DMS153 treated with DMSO at 0.1 percent for 48 hours (cell line): ENCODE results near the gene C4A.
"Not testable (repeated sequence)": the region's sequence is repeated elsewhere in the genome, so short reads cannot be mapped to it uniquely, and the experiment has no call there.

Experiments
- DNase-seq: peaks from one replicate; lab custom pipeline; 2025; ENCODE audit not compliant: unreplicated experiment; lab: John Stamatoyannopoulos, UW

The C4A gene

DNA sequence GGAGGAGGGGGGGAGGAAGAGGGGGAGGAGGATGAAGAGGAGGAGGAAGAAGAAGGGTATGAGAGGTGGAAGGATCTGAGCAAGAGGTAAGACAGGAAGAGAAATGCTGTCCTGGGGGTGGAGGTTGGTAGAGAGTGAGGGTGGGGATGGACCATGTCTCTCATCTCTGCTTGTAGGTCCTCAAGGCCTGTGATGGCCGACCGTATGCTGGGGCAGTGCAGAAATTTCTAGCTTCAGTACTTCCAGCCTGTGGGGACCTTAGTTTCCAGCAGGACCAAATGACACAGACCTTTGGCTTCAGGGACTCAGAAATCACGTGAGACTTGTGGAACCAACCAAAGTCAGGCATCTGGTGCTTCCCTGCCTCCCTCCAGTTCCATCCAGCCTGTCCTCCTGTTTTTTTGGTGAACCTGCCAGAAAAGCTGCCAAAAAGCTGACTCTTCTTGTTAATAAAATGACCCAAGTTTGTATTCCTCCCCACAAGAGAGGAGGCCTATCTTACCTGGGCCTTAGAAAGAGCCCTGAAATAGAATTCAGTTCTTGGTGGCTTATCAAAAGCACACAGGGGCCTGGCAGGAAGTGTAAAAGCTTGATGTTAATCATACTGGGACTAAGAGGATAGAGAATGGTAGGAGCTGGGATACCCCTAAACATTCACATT is 2.5 kb upstream of the C4A start:
- no peak for DNase-seq

DNA sequence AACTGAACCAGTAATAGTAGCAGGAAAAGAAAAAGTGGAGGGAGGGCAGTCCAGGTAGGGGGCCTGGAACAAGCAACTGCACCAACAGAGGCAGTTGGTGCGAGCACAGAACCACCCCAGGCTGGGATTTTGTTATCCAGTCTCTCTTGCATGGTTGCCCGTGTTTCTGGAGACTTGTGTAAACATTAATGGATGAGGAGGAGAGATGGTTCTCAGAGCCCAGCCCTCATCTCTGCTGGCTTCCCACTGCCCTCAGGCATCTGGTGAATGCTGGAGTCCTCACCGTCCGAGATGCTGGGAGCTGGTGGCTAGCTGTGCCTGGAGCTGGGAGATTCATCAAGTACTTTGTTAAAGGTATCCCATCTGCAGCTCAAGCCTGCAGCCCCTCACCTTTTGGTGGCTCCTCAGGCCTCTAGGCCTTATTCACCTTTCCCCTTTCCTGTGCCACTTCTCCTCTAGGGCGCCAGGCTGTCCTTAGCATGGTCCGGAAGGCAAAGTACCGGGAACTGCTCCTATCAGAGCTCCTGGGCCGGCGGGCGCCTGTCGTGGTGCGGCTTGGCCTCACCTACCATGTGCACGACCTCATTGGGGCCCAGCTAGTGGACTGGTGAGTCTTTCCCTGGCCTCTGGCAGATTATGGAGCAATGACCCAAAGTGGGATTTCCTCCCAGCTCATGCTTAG is 1.5 kb upstream of the C4A start:
- DNase-seq: not testable (repeated sequence)

DNA sequence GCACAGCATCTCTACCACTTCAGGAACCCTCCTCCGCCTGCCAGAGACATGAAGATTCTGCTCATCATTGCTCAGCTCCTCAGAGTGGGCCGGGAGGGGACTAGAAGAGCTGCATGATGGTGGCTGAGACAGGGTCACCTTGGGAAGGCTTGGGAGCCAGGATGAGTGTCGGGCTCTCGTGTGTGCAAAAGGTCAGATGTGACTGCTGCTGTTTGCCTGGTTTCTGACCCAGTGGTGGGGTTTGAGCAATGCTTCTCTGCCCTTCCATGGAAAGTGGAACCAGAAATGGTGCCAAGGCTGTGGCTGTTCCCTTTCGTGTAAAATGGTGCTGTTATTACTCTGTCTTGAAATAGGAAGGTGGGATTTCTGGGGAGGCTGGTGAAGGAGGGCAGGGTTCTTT is 859 bp upstream of the C4A start:
- not testable (repeated sequence) for DNase-seq

DNA sequence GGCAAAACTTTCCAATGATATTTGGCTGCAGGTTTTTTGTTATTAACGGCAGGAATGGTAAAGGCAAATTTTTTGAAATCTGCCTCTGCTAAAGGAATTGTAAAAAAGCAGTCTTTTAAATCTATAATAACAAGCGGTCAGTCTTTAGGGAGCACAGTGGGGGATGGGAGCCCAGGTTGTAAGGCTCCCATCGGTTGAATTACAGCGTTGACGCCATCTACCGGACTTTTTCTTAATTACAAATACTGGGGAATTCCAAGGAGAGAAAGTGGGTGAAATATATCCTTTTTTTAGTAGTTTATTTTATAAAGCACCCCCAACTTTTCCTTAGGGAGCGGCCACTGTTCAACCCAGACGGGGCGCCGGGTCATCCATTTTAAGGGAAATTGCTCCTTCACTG is 7.5 kb downstream of the C4A start:
- not testable (repeated sequence) for DNase-seq

DNA sequence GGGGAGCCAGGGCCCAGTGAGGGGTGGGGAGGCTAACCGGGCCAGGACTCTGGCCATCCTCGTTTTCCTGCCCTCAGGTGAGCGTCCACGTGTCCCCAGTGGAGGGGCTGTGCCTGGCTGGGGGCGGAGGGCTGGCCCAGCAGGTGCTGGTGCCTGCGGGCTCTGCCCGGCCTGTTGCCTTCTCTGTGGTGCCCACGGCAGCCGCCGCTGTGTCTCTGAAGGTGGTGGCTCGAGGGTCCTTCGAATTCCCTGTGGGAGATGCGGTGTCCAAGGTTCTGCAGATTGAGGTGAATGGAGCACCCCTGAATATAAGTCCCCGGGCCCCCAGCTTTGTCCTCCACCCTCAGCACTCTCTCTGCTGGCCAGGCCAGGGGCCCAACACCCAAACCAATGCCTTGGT is 12.6 kb downstream of the C4A start:
- not testable (repeated sequence) for DNase-seq

DNA sequence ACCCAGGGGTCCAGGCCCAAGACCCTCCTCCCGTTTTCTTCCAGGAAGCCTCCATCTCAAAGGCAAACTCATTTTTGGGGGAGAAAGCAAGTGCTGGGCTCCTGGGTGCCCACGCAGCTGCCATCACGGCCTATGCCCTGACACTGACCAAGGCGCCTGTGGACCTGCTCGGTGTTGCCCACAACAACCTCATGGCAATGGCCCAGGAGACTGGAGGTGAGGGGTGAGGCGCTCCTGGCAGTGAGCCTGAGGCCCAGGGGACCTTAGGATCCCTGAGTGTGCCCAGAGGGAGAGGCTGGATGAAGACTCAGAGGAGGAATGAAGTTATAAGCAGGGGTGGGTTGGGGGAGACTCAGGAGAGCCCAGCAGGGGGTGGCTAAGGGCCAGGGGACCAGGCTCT is 14.5 kb downstream of the C4A start:
- DNase-seq: not testable (repeated sequence)

DNA sequence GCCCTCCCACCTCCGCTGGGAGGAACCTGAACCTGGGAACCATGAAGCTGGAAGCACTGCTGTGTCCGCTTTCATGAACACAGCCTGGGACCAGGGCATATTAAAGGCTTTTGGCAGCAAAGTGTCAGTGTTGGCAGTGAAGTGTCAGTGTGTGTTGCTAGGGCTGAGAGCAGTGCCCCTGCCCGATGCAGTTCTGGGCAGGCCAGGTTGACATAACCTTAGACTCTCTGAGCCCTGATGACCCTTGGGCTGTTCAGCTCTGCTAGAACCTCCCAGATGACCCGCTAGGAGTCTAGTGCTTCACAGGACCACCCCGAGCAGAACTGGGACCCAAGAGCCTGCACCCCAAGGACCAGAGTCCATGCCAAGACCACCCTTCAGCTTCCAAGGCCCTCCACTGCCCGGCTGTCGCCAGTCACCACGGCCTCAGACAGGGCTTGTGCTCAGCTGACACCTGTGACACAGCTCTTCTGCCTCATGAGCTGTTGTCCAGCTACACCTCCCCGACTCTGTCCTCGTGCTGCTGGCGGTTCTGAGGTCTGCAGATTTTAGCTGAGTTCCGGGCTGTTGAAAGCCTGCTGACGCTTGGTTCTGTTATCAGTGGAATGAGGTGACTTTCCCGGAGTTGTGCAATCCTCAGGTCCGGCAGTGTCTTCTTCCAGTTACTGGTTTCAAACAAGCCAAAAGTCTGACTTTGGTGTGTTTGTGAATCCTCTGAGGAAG is 20.9 kb downstream of the C4A start:
- DNase-seq: not testable (repeated sequence)

DNA sequence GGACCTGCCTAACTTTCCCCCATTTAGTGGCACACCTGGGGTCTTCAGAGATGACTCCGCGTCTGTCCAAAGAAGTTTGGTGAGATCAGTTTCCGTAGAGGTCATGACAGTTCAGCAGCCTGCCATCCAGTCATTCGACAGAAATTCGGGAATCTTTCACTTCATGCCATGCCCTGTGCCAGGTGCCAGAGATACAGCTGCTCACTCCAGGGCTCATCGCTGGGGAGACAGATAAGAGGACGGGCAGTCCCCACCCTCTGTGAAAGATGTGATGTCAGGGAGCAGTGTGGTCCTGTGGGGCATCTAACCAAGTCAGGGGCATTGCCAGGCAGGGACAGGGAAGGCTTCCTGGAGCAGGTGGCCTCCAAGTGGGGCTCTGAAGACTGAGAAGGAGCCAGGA is 21.4 kb downstream of the C4A start:
- DNase-seq: not testable (repeated sequence)

DNA sequence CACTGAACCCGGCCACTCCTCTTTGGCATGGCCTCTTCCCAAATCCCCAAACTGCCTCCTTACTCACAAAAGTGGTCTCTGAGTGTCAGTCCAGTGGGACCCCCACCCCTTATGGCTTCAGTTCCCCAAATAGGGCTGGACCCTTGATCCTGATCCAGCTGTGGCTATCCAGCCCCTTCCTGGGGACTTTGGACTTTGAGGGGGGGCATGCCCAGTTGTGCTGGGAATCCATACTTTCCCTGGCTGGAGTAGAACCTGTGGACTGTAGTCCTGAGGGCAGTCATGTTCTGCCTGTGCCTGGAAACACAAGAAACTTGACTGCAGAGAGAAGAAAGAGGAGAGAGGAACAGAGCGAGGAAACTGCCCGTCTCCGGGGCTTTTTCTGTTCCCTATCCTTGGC is 22.5 kb downstream of the C4A start:
- DNase-seq: not testable (repeated sequence)

DNA sequence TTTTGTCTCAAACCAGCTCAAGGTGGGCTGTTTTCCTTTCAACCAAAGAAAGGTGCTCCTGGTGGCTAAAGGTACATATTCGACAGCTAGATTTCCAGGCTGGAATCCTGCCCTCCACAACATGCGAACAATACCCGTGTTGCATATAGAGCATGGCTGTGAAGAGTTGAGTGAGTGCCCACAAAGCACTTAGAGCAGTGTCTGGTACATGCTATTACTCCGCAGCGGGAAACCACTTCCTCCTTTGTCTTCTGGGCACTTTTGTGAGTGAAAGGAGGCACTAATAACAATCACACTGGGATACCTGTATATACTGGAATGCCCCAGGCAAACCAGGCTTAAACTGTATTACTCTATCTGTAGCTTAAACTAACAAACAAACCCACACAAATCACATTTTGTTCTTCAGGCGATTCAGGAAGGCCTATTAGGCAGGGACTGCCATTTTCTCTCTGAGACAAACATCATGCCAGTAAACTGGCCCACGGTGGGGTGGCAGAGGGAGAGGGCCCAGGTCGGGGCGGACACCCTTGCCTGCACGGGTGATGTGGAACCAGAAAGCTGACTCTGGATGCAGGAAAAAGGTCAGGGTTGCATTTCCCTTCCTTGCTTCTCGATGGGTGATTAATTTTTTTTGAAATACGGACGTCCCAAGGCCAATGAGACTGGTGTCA is 23.1 kb downstream of the C4A start:
- not testable (repeated sequence) for DNase-seq

DNA sequence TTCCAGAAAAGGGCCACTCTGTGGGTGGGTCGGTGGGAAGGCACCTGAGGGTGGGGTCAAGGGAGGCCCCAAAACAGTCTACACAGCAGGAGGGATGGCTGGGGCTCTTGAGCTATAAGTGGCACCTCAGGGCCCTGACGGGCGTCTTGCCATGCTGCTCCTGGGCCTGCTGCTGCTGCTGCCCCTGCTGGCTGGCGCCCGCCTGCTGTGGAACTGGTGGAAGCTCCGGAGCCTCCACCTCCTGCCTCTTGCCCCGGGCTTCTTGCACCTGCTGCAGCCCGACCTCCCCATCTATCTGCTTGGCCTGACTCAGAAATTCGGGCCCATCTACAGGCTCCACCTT is 23.7 kb downstream of the C4A start:
- DNase-seq: not testable (repeated sequence)

DNA sequence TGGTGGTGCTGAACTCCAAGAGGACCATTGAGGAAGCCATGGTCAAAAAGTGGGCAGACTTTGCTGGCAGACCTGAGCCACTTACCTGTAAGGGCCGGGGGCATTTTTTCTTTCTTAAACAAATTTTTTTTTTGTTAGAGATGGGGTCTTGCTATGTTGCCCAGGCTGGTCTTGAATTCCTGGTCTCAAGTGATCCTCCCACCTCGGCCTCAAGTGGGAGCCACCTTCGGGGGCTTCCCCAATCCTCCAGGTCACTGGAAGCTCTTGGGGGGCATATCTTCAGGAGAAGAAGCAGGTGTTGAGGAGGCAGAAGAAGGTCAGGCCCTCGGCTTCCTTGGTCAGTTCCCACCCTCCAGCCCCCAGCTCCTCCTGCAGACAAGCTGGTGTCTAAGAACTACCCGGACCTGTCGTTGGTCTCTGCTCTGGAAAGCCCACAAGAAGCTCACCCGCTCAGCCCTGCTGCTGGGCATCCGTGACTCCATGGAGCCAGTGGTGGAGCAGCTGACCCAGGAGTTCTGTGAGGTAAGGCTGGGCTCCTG is 24.2 kb downstream of the C4A start:
- not testable (repeated sequence) for DNase-seq

DNA sequence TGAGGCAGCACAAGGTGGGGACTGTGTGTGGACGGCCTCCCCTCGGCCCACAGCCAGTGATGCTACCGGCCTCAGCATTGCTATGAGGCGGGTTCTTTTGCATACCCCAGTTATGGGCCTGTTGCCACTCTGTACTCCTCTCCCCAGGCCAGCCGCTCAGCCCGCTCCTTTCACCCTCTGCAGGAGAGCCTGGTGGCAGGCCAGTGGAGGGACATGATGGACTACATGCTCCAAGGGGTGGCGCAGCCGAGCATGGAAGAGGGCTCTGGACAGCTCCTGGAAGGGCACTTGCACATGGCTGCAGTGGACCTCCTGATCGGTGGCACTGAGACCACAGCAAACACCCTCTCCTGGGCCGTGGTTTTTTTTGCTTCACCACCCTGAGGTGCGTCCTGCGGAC is 25.2 kb downstream of the C4A start:
- DNase-seq: not testable (repeated sequence)

DNA sequence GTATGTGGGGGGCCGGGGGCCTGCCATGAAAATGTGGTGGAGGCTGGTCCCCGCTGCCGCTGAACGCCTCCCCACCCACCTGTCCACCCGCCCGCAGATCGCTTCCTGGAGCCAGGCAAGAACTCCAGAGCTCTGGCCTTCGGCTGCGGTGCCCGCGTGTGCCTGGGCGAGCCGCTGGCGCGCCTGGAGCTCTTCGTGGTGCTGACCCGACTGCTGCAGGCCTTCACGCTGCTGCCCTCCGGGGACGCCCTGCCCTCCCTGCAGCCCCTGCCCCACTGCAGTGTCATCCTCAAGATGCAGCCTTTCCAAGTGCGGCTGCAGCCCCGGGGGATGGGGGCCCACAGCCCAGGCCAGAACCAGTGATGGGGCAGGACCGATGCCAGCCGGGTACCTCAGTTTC is 26.2 kb downstream of the C4A start:
- DNase-seq: not testable (repeated sequence)

DNA sequence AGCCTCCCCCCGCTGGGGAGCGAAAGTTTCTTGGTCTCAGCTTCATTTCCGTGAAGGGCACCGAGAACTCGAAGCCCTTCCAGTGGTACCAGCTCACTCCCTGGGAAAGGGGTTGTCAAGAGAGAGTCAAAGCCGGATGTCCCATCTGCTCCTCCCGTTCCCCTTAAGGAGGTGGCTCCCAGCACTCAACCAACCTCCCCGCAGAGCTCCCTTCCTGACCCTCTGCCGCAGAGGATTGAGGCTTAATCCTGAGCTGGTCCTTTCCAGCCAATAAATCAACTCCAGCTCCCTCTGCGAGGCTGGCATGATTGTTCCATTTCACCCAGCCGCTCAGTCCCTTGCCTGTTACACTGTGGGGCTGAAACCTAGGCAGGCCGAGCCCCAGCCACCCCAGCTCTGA is 26.8 kb downstream of the C4A start:
- DNase-seq: not testable (repeated sequence)

DNA sequence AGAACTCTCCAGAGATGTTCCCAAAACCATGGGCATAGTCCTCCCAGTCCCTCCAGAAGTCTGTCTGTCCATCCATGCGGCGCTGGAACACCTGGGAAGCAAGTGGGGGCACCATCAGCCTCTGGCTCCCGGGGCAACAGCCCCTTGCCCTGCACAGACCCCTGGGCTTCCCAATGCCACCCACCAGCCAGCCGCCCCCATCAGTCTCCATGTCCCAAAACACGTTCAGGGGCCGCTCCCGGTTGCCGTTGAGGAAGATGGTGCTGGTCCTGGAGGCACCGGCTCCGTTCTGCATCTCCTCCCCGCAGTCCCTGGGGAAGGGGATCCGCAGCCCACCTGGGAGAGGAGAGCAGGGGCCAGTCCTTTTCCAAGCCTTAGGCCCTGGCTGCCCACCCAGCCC is 27.7 kb downstream of the C4A start:
- not testable (repeated sequence) for DNase-seq

DNA sequence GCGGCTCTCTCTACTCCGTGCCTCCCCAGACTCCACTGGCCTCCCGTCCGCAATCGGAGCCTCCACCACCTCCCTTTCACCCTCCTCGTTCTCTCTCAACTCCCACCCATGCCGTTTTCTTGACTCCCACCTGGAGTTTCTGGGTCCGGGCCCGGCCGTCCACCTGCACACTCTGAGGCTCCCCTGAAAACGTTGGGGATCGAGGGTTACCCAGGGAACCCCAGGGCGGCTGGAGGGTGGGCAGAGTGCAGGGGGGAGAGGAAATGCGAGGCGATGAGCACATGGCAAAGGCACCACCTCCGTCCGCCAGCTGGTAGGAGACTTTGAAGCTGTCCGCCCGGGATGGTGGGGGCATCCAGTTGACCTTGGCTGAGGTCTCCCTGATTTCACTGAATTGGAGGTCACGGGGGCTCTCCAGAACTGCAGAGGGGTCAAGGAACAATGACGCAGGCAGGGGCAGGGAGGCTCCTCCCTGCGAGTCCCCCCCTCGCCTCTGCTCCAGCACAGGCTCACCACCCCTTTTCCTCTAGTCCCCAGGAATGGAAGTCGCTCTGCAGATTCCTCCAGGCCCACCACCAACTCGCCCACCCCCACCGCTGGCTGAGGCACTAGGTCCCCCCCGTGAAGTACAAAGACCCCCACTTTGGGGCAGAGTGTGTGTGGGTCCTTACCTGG is 29.1 kb downstream of the C4A start:
- DNase-seq: not testable (repeated sequence)

DNA sequence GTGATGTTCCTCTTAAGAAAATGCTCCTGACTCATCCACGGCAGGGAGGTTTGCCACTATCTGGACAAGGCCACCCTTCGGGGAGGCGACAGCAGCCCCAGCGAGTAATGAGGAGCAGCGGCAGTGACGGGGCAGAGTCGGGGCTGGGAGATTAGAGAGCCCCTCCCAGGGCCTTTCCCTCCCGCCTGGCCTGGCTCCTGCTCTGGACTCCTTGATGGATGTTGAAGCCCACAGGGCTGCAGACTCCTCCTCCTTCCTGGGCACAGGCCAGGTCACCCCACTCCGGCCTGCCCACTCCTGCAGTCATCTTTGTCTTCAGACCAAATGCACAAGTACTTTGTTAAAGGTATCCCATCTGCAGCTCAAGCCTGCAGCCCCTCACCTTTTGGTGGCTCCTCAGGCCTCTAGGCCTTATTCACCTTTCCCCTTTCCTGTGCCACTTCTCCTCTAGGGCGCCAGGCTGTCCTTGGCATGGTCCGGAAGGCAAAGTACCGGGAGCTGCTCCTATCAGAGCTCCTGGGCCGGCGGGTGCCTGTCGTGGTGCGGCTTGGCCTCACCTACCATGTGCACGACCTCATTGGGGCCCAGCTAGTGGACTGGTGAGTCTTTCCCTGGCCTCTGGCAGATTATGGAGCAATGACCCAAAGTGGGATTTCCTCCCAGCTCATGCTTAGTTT is 31.2 kb downstream of the C4A start:
- DNase-seq: not testable (repeated sequence)

DNA sequence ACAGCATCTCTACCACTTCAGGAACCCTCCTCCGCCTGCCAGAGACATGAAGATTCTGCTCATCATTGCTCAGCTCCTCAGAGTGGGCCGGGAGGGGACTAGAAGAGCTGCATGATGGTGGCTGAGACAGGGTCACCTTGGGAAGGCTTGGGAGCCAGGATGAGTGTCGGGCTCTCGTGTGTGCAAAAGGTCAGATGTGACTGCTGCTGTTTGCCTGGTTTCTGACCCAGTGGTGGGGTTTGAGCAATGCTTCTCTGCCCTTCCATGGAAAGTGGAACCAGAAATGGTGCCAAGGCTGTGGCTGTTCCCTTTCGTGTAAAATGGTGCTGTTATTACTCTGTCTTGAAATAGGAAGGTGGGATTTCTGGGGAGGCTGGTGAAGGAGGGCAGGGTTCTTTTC is 31.9 kb downstream of the C4A start:
- DNase-seq: not testable (repeated sequence)

DNA sequence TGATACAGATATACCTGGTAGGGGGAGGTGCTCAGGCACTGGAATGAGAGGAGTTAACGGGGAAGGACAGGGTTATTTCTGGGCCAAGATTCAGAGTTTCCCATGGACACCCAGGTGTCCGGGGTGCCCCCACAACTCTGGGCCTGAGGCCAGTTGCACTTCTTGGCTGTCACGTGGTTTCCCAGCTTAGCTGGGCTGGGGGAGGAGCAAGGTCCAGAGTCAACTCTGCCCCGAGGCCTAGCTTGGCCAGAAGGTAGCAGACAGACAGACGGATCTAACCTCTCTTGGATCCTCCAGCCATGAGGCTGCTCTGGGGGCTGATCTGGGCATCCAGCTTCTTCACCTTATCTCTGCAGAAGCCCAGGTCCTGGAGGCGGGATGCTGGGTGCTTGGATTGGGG is 32.7 kb downstream of the C4A start, which contains the start of gene C4B:
Gene C4B (plus strand): TSS at position 249 of the 400 bp plus-strand sequence. CDS start 51 bp downstream, at position 300.
- DNase-seq: not testable (repeated sequence)
